OCI-LY1 (cell line): ENCODE data around the gene RCVRN.

Experiments
- H2AFZ ChIP-seq: fragments of 200-600 bp; sonication (generic), shearing (Covaris generic); 2 replicates; pipeline ENCODE4 v1.6.0; 2014; ENCODE audit warnings: antibody characterized with exemption, mild to moderate bottlenecking, low read length
- H3F3A ChIP-seq: fragments of 200-600 bp; sonication (generic), shearing (Covaris generic); 2 replicates; pipeline ENCODE4 v1.6.0; 2014; ENCODE audit warnings: mild to moderate bottlenecking, antibody characterized with exemption, low read length, moderate library complexity; ENCODE audit not compliant: insufficient read depth
- H3K27ac ChIP-seq: fragments of 200-600 bp; sonication (generic); 2 replicates; pipeline ENCODE4 v1.5.1; 2014; ENCODE audit warnings: low read length, mixed run types, mild to moderate bottlenecking, low read depth; ENCODE audit not compliant: poor library complexity, severe bottlenecking
- H3K27me3 ChIP-seq: fragments of 200-600 bp; sonication (generic); 2 replicates; pipeline ENCODE4 v1.6.0; 2014; ENCODE audit warnings: antibody characterized with exemption, mild to moderate bottlenecking, low read length, moderate library complexity; ENCODE audit not compliant: insufficient read depth
- H3K36me3 ChIP-seq: fragments of 200-600 bp; sonication (generic); 2 replicates; pipeline ENCODE4 v1.6.1; 2014; ENCODE audit warnings: mild to moderate bottlenecking, antibody characterized with exemption, low read length, moderate library complexity, mixed read lengths; ENCODE audit not compliant: insufficient read depth
- H3K4me1 ChIP-seq: fragments of 200-600 bp; sonication (generic); 2 replicates; pipeline ENCODE4 v1.5.1; 2014; ENCODE audit warnings: mild to moderate bottlenecking, low read length, moderate library complexity; ENCODE audit not compliant: insufficient read depth, severe bottlenecking
- H3K4me2 ChIP-seq: fragments of 200-600 bp; sonication (generic), shearing (Covaris generic); 2 replicates; pipeline ENCODE4 v1.6.1; 2014; ENCODE audit warnings: low read length
- H3K4me3 ChIP-seq: fragments of 200-600 bp; sonication (generic); 2 replicates; pipeline ENCODE4 v1.5.1; 2014; ENCODE audit warnings: low read length, low read depth, mild to moderate bottlenecking, mixed read lengths; ENCODE audit not compliant: poor library complexity, severe bottlenecking
- H3K79me2 ChIP-seq: fragments of 200-600 bp; shearing (Covaris generic); 2 replicates; pipeline ENCODE4 v1.6.1; 2016; ENCODE audit warnings: mixed run types, low read length, mixed read lengths; ENCODE audit not compliant: insufficient read depth
- H3K9ac ChIP-seq: fragments of 200-600 bp; sonication (generic), shearing (Covaris generic); 2 replicates; pipeline ENCODE4 v1.6.1; 2014; ENCODE audit warnings: mild to moderate bottlenecking, low read length, mixed read lengths
- H3K9me2 ChIP-seq: fragments of 200-600 bp; sonication (generic), shearing (Covaris generic); 2 replicates; pipeline ENCODE4 v1.6.1; 2014; ENCODE audit warnings: low read depth, mild to moderate bottlenecking, low read length, mixed read lengths
- H3K9me3 ChIP-seq: fragments of 200-600 bp; shearing (Covaris generic); 2 replicates; pipeline ENCODE4 v1.6.1; 2014; ENCODE audit warnings: low read length, mixed read lengths
- H4K20me1 ChIP-seq: fragments of 200-600 bp; sonication (generic), shearing (Covaris generic); 2 replicates; pipeline ENCODE4 v1.6.0; 2016; ENCODE audit warnings: mild to moderate bottlenecking, low read length; ENCODE audit not compliant: insufficient read depth
- EZH2 ChIP-seq: fragments of 200-600 bp; sonication (generic), shearing (Covaris generic); IDR thresholded peaks from 2 replicates; pipeline ENCODE4 v1.8.0; 2017; ENCODE audit warnings: borderline replicate concordance, mixed run types, mild to moderate bottlenecking, antibody characterized with exemption, low read length, moderate library complexity, mixed read lengths
- TF ChIP-seq, protein P1 (sequence below): fragments of 200-600 bp; sonication (generic), shearing (Covaris generic); IDR thresholded peaks from 2 replicates; pipeline ENCODE4 v1.5.1; 2017; ENCODE audit warnings: mild to moderate bottlenecking, antibody characterized with exemption, low read length, moderate library complexity, mixed read lengths

Gene RCVRN

DNA sequence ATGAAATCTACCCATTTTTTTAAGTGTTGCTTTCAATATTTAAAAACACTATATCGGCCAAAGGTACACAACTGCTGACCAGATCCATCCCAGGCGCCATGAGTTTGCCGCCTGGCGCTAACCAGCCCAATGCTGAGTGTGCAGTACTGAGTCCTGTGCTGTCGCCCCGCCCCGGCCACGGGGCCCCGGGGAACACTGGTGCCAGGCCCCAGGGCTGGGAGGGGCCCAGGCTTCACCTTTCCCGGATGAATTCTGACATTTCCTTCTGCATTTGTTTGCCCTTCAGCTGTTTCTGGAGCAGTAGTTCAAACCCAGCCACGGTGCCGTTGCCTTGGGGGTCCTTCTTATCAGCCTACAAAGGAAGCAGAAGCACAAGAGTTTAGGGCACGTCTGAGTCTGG lies 37.8 kb upstream of the RCVRN start:
- Histone ChIP-seq H3K4me1 (no peaks in the 10 kb centered on the region), H3K9ac (no peak overlapping the region), H3K36me3 (no peaks in the 10 kb centered on the region), H3K4me3 (no peak overlapping the region), H4K20me1 (no peaks in the 10 kb centered on the region), H3K4me2 (no peak overlapping the region), H3K79me2 (no peaks in the 10 kb centered on the region), H2AFZ (no peak overlapping the region), H3F3A (no peaks in the 10 kb centered on the region), H3K27me3 (no peaks in the 10 kb centered on the region), H3K9me3 (no peaks in the 10 kb centered on the region), H3K27ac (no peak overlapping the region), H3K9me2 (no peaks in the 10 kb centered on the region)
- no peak for TF ChIP-seq EZH2
- TF ChIP-seq, protein P1, sequence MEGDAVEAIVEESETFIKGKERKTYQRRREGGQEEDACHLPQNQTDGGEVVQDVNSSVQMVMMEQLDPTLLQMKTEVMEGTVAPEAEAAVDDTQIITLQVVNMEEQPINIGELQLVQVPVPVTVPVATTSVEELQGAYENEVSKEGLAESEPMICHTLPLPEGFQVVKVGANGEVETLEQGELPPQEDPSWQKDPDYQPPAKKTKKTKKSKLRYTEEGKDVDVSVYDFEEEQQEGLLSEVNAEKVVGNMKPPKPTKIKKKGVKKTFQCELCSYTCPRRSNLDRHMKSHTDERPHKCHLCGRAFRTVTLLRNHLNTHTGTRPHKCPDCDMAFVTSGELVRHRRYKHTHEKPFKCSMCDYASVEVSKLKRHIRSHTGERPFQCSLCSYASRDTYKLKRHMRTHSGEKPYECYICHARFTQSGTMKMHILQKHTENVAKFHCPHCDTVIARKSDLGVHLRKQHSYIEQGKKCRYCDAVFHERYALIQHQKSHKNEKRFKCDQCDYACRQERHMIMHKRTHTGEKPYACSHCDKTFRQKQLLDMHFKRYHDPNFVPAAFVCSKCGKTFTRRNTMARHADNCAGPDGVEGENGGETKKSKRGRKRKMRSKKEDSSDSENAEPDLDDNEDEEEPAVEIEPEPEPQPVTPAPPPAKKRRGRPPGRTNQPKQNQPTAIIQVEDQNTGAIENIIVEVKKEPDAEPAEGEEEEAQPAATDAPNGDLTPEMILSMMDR = no peak

DNA sequence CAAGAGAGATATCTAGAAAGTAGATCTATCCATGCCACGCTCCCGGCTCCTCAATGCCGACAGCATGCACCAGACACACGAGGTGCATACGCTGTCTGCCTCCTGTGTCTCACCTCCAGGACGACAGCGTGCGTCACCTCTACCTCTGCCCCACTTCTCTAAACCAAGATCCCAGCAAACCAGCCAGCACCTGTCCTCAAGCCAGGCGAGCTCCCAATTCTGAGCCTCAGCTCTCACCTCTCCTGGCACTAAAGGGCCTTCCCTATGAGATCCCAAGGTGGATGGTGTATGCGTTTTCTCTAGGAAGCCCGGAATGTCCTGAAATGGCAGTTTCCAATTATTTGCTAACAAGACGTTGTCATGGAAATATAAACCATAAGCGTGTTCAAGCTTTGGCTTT lies 36.2 kb upstream of the RCVRN start:
- Histone ChIP-seq H3K9me2 (no peaks in the 10 kb centered on the region), H3K9me3 (no peaks in the 10 kb centered on the region), H2AFZ (no peak overlapping the region), H3F3A (no peaks in the 10 kb centered on the region), H3K27me3 (no peaks in the 10 kb centered on the region), H4K20me1 (no peaks in the 10 kb centered on the region), H3K79me2 (no peaks in the 10 kb centered on the region), H3K27ac (no peak overlapping the region), H3K4me1 (no peaks in the 10 kb centered on the region), H3K9ac (no peak overlapping the region), H3K36me3 (no peaks in the 10 kb centered on the region), H3K4me2 (no peak overlapping the region), H3K4me3 (no peak overlapping the region)
- no peak for TF ChIP-seq EZH2
- TF ChIP-seq, protein P1 = no peak

DNA sequence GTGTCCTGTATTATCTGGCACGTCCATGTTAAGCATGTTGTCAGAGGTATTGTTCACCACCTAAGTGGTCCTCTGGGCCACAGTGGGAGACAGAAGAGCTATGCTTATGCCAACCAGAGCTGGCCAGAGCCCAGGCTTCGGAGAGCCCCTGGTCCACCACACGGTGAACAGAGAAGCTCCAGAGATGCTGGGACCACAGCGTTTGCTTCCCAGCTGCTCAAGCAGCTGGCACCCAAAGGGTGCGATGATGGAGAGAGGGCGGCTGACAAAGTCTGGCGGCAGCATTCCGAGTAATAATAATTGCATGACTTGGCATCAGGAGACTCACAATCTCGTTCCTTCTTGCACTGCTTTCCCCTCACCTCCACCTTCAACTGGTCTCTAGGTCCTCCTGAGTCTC lies 35.8 kb upstream of the RCVRN start:
- H3K79me2 ChIP-seq = no peaks in the 10 kb centered on the region

More for the DNA sequence above, 35.8 kb upstream of the RCVRN start:
- H3K27ac ChIP-seq = no peak overlapping the region
- H3K4me1 ChIP-seq = no peaks in the 10 kb centered on the region
- H3K36me3 ChIP-seq = no peaks in the 10 kb centered on the region
- H3K9ac ChIP-seq = no peak overlapping the region
- TF ChIP-seq EZH2 = no peak
- TF ChIP-seq, protein P1 = no peak
- H4K20me1 ChIP-seq = no peaks in the 10 kb centered on the region
- H3K4me3 ChIP-seq = no peak overlapping the region
- no peaks in the 10 kb centered on the region for H3K9me2 ChIP-seq
- H3K27me3 ChIP-seq = no peaks in the 10 kb centered on the region
- no peaks in the 10 kb centered on the region for H3K9me3 ChIP-seq
- no peaks in the 10 kb centered on the region for H3F3A ChIP-seq
- no peak overlapping the region for H3K4me2 ChIP-seq
- H2AFZ ChIP-seq = no peak overlapping the region
